Stimulated activated CD8-positive, alpha-beta memory T cell treated with anti-CD3 and anti-CD28 coated beads, Interleukin-7, amount 100 ng/mL, for 1 hour (primary cell): Measurements from ENCODE around the gene NIPAL4.

ENCODE experiments used
- DNase-seq, 2 donors: peaks; one replicate each; pipeline ENCODE4 v3.0.0-alpha.2; 2020; ENCODE audit warnings: low read depth in 2 of 2

The NIPAL4 gene

DNA sequence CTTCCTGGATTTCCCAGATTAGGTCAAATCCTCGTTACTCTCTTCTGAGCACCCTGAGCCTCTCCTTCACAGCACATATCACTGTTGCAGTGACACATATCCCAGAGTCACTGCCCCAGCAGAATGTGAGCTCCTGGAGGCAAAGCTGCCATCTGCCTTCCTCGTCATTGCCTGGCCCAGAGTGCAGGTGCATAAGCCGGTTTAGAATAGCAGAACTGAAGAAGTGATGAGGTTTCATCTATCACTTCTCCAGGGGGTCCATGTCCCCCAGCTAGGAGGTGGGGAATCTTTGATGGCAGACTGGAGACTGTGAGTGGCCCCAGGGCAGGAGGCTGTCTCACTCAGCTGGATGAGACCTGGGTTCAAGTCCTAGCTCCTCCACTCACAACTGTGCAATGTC, 25.8 kb downstream of the NIPAL4 start:
- no peak for DNase-seq

DNA sequence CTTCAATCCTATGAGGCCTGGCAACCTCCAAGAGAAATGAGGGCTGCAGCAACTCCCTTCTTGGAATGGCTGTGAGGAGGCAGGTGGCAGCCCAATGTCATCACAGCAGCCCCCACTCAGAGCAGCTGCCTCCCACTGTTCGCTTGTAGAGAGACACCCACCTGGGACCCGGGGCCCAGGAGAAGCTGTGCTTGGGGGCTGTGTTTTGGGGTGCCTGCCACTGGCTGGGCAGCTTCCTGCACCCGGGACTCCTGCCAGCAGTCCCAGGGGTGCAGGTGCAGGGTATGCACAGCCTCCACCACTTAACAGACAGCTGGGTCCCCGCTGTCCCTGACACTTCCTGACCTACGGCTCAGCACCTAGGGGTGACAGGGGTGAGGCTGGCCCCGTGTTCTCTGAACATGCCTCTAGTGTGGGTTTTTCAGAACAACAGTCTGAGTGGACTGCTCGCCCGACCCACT, 26.2 kb downstream of the NIPAL4 start:
- no peak for DNase-seq

DNA sequence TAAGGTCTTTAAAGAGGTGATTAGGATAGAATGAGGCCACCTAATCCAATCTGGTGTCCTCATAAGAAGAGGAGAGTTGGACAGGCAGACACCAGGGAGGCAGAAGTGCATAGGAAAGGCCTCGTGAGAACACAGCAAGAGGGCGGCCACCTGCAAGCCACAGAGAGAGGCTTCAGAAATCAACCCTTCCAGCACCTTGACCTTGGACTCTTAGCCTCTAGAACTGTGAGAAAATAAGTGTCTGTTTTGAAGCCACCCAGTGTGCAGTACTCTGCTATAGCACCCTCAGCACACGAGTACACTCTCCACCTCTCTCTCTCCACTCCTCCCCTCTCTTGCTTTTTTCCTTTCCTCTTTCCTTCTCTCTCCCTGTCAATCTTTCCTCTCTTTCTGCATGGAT, 26.8 kb downstream of the NIPAL4 start:
- no peak for DNase-seq

DNA sequence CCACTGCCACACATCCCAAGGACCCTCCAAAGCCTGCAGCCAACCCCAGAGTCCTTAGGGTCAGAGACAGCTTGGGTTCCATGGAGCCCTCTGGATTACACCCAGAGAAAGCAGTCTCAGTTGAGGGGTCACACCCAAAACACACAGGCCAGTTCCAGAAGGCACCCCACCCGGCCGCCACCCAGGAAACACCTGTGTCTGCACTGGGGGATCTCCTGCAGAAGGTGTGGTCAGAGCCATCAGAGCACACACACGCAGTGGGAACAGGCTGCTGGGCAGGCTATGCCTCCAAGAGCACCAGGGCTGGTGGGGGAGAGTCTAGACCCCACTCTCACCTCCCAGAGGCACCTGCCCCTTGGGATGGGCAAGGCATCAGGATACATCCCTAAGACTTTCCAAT, 27.3 kb downstream of the NIPAL4 start:
- no peak for DNase-seq

DNA sequence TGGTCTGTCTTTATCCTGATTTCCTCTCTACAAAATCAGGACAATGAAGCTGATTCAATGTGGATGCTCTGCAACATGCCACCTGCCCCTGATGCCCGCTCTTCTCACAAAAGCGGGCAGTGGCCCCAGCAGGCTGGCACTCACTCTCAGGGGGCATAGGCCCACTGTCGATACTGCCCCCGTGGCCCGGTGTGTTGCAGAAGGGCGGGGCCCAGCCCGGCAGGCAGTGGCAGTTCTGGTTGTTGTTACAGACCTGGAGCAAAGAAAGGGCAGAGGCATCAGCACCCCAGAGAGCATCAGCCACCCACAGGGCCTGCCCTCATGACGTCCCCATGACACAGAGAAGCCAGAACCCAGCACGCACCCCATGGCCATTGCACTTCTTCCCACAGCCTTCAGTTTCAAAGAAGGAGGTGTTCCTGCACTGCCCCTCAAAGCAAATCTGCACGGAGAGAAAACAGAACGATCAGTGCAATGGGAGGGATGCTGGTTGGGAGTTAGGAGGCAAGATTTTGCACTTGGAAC, 31.5 kb downstream of the NIPAL4 start:
- no peak for DNase-seq

DNA sequence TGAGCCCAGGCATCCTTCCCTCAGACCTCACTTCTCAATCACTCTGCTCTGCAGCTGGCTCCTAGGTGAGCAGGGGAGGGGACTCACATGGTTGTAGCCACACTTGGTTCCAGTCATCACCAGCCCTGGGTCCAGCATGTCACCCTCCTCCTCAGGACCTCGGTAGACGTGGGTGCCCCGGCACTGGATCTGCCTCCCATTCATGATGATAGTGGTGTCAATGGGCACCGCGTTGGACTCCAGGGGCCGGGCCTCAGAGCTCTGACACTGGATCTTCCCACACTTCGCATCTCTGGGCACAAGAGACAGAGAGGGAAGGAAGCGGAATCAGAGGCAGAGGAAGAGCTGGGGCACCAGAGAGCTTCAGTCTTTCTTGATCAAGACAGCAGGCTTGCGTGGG, 32.9 kb downstream of the NIPAL4 start:
- no peak for DNase-seq

DNA sequence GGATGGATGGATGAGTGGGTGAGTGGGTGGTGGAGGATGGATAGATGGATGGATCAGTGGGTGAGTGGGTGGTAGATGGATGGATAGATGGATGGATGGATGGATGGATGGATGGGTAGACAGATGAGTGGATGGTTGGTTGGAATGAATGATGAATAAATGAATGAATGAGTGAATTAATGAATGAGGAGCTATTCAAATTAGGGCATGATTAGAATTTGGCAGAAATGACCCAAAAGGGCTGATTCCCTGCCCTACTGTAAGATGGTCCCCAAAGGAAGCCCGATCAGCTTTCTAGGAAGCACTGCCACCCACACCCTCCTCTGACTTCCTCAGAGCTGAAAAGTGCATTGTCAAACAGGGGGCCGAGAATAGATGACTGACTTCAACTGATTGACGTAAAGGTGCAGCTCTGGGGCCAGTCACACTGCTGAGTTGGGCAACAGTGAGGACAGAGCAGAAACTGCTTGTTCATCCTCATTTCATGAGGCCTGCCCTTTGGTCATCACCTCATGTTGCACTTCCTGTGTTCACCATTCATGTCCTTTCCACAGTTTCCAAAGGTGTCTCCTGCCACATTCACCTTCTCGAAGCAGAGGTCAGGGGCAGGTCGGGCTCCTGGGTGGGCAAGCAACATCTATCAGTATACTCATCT, 34.3 kb downstream of the NIPAL4 start:
- no peak for DNase-seq

DNA sequence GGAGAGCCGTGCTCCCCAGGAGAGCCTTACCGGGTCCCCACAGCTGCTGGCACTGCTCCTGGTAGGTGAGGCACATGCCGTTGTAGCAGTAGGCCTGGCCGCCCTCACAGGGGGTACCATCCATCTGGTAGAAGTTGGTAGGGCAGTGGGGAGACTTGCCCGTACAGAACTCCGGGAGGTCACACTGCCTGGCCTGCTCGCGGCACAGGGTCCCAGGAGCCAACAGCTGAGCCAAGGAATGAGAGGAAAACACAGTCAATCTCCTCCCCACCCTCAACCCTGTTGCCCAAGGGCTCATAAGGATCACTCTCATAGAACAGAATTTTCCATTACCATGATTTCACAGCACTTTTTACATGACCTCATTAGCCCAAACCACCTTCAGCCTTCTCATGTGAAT, 36.9 kb downstream of the NIPAL4 start:
- DNase-seq = no peak

DNA sequence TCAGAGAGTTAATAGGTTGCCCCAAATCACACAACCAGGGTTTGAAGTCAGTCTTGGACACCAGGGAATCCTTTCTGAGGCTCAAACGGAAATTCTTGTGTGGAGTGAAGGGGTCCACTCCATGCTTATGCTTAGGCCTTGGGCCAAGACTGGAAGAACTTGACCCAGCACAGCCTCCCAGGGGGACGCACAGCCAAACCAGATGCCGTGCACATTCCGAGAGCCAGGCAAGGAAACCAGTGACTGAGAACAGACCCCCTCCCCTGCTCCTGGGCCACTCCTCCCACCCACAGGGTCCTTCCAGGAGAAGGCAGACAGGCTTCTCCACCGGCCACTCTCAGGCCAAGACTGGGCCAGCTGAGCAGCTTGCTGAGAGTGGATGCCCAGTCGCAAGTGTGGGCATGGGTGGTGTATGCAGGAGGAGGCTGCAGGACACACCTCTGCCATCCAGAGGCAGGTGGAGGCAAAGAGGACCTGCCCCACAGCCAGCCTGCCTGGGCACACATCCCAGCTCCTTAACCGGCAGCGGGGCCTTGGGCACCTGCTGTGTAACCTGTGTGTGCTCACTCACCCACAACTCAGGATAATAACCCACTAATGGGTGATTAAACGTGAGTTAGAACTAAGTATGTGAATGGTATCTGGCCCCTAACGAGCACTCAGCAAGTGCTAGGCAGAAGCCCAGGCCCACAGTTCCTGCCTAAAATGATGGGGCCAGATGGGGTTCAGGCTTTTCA, 38.0 kb downstream of the NIPAL4 start:
- no peak for DNase-seq

DNA sequence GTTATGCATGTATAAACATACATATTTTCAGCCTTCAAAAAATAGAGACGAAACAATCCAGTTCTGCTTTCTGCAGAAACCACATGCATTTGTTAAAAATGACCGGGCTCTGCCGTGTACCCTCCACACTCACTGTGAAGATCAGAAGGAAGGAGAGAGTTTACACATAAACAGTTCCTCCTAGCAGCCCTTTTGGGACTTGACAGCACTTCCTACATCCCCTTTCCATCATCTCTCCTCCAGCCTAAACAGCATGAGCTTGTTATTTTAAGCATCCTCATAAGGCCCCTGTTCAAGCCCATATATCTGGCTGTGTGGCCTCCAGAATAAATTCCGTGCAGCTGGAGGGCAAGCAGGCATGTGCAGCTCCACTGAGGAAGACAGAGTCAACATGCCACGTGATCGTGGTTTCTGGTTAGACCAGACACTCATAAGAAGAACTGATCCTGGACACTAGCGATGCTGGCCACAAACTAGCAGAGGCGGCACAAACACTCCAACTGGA, 42.2 kb downstream of the NIPAL4 start:
- DNase-seq = no peak

DNA sequence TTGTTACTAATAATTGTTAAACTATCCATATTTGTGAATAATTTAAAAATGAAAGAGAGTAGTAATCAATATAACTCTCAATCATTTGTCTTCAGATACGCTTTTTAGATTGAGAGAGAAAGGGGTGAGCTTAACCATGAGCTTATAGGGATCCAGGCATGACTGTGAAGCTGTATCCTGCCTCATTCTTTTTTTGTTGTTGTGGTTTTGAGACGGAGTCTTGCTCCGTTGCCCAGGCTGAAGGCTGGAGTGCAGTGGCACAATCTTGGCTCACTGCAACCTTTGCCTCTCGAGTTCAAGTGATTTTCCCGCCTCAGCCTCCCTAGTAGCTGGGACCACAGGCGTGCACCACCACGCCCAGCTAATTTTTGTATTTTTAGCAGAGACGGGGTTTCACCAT, 44.0 kb downstream of the NIPAL4 start:
- no peak for DNase-seq

DNA sequence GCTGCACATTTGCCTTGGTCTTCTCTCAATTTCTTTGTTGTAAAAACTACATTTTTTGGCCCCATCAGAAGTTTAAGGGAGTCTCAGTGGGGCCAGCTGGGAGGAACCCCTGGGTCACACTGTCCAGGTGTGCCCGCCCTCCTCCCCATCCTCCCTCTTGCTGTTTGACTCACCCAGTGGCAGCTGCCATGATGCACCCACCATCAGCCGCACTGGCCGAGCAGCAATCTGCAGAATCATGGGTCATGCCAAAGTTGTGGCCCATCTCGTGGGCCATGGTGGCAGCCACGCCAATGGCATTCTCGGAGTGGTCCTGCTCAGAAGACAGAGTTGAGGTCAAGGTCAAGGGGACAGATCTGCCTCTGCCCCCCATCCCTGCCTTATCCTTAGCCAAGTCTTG, 45.5 kb downstream of the NIPAL4 start:
- DNase-seq = no peak

DNA sequence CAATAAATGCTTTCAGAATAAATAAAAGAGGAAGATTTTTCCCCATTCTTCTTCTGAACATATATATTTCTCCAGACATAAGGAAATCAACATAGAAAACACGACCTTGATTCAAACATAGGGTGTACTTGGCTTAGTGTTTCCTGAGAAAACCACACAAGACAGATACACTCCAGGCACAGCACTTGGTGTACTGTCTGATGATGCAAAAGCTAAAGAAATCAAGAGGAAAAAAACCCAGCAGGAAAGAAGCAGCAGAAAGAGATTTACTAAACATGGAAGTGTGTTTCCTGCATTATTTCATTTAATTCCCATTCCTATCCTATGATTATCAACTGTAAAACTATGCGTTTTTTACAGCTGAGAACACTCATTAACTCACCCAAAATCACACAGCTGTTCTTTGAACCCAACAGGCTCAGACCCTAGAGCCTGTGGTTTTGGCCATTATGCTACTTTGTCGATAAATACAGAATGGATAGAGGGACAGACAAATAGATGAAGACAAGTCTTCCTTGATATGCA, 46.1 kb downstream of the NIPAL4 start:
- no peak for DNase-seq

DNA sequence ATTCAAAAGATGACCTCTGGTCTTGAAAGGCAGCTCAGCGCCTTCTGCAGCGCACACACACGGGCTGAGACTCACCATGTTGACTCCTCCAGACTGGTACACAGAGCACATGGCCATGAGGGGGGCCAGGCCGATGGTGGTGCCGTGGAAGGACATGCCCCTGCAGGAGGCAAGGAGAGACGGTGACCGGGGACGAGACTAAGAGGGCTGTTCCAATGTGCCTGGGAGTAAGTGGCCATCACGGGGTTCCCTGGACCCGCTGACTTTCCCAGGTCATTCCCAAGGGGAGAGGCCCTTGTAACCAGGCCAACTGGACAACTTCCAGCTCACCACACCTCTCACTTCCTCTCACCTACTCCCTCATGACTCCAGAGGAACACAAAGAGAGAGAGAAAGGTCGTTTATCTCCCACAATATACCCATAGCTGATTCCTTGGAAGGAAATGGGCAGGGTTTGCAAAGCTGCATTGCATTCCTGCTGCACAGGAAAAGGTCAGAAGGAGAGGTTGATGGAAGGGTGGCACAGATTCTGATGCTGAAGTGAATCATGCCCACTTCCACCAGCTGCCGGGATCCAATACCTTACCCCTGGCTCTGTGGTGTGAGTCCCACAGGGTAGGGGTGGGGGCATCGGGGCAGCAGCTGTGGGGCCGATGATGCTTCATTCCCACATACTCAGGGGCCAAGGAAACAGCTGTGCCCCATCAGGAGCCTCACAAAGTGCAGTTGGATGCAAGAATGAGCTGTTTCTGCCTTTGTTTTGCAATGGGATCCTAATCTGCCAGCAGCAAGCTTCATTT, 47.2 kb downstream of the NIPAL4 start:
- no peak for DNase-seq

DNA sequence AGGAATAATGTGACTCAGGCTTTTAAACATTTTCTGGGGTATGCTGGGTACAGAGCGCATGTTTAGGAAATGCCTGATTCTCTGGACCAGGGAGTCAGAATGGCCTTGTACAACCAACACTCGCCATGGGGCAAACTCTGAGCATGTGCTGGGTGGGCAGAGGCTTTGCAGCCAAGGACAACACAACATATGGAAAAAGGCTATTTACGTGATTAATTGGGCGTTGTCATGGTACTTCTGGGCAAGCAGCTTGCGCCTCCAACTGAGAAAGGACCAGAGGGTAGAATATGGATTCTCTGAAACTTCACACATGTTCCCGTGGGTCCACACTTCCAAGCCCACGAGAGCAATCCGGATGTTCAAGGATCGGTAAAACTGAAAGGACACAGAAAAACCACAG, 49.1 kb downstream of the NIPAL4 start:
- DNase-seq = no peak

DNA sequence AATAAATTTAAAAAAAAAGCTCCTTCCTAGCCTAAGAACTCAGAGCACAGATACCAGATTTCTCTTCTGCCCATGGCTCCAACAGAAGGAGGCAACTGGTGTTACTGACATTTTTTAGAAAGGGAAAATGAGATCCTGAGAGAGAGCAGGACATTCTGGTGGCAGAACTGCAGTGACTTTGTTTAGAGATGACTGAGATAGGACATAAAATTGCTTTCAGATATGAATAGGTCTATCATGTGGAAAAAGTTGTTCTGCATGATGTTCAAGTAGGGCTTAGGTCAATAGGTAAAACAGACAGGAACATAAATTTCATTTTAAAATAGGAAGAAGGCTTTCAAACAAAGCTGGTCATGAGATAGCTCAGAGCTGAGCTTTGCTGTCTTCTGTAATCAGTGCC, 49.6 kb downstream of the NIPAL4 start:
- no peak for DNase-seq

DNA sequence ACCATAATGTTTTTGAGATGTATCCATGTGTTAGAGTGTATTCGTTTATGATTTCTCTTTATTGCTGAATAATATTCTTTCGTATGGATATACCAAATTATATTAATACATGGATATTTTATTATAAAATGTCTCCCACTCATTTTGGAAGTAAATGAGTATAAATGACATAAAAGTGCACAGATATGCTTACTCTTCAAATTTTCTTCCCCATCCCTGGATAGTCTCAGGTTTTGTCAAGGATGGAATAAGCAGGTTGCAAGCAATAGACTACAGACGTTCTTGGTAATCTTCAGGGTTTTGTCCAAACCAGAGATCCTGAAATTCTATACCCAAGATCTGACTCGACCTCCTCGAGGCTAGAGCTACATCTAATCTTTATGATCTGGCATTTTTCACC, 50.7 kb downstream of the NIPAL4 start:
- DNase-seq = no peak

DNA sequence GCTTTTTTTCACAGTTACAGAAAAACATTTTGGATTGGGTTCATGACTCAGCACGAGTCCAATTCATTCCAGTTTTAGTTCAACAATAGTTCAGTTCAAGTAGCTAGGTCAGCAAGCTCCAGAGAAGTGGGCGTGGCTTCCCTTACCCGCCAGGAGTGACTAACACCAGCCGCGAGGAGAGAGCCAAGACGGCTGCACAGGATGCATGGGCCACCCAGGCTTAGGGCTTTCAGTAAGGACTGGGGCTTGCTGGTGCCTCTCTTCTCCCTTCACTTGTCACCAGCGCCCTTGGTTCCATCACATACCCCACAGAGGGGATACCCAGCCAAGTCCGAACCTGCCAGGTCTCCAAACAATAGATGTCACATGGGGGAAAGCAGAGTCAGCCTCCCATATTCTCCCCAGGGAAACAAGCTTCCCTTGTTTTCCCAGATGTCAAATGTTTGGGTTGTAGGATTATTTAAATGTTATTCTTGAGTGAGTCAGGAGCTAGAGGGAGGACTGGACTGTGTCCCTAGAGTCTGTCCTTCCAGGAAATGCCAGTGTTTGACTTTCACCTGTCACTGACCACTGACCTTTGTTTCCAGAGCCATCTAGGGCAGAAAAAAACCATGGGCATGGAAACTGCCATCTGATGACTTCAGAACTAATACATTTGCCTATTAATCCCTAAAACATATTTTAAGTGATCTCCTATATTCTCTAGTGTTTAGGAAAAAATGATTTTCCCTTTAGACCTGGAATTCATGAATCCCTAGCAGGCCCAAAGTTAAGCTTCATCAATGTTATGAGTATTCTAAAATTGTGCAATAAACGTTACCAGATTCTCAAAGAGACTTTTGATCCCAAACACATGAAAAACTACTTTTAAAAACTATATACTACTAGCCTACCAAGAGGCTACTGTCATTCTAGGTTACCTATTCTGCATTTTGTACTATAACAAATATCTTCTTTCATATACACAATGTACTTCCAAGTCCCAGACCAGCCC, 51.9 kb downstream of the NIPAL4 start:
- DNase-seq = no peak

DNA sequence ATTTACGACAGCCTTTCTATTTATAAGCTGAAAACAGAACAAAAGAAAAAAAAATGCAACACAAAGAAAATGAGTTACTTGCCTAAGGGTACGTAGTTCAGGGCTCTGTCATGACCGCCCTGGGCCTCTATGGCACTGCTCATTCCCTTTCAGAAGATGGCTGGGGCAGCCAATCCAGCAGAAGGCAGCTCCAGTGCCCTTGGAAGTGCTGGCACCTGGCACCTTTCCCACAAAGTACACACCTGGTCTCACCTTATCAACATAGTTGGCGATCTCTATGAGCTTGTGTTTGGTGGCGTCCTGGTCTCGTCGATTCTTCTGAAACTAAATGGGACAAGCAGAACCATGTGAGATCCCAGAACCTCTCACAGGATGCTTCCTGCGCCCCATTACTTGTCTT, 53.2 kb downstream of the NIPAL4 start:
- DNase-seq = no peak

DNA sequence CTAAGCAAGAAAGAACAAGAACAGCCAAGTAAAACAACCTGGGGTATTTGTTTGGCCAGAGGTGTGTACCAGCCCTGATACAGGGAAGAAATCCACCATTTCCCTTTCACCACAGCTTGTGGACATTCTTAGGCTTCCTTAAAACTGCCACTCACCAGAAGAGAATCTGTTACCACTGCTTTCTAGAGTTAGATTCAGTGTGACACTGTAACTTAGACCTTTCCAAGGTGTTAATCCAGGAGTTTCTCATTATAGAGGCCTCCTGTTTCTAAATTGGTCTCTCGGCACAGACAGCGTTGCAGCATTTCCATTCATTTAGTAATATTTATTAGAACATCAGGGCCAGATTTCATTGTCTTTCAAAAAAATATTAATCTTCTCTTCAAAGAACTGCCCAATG, 55.0 kb downstream of the NIPAL4 start:
- DNase-seq = no peak

DNA sequence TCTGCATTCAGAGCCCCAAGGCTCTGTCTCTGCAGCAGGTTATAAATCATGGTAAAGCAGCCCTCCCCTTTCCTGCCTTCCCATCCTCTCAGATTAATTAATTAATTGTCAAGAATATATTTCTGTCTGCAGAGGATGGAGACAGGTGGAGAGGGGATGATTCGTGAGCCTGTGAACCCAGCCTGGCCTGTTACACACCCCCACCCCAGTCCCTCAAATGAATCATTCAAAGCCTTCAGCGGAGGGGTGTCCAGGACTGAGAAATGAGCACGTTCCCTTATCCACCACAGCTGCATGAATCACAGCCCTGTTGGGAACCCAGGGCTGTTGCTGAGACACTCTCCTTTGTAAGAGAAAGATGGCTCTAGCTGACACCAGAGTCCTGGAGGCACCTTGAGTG, 56.0 kb downstream of the NIPAL4 start:
- no peak for DNase-seq
